Upper lobe of left lung (tissue), 4 donors: ENCODE results near the gene ACD.

Experiments used
- POLR2A ChIP-seq, 4 donors: fragments of 450-650 bp; IDR thresholded peaks; one replicate each; pipeline ENCODE4 v1.5.1; 2016 to 2017; ENCODE audit warnings: antibody characterized with exemption in 4 of 4, mild to moderate bottlenecking in 2 of 4
- TF ChIP-seq, protein P1 (sequence below), 6 experiments: fragments of 450-650 bp in 4 of 6; fragments of 200-600 bp in 2 of 6; sonication (generic) in 2 of 6; IDR thresholded peaks; one replicate each; pipeline ENCODE4 v1.5.1; 2016 to 2019; ENCODE audit warnings: antibody characterized with exemption in 6 of 6

DNA sequence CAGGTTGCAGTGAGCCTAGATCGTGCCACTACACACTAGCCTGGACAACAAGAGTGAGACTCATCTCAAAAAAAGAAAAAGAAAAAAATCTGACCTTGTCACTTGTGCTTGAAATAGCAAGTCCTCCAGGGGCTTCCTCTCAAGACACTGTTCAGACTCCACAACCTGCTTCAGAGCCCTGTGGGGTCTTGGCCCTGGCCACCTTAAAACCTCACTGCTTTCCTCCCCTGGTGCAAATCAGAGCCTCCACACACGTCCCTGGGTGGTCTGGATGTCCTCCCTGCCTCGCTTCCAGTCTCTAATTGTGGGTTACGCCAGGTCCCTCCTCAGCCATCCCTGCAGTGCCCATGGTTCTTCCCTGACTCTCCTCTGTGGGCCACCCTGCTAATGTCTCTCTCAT, 4.7 kb downstream of the ACD start:
- TF ChIP-seq, protein P1, sequence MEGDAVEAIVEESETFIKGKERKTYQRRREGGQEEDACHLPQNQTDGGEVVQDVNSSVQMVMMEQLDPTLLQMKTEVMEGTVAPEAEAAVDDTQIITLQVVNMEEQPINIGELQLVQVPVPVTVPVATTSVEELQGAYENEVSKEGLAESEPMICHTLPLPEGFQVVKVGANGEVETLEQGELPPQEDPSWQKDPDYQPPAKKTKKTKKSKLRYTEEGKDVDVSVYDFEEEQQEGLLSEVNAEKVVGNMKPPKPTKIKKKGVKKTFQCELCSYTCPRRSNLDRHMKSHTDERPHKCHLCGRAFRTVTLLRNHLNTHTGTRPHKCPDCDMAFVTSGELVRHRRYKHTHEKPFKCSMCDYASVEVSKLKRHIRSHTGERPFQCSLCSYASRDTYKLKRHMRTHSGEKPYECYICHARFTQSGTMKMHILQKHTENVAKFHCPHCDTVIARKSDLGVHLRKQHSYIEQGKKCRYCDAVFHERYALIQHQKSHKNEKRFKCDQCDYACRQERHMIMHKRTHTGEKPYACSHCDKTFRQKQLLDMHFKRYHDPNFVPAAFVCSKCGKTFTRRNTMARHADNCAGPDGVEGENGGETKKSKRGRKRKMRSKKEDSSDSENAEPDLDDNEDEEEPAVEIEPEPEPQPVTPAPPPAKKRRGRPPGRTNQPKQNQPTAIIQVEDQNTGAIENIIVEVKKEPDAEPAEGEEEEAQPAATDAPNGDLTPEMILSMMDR (IDR thresholded peaks at IDR 0.05) = no peak
- TF ChIP-seq POLR2A (IDR thresholded peaks at IDR 0.05) = no peak
